HG02852 (cell line): ENCODE measurements around the gene RAB33A.
"Not testable (repeated sequence)": the region's sequence is repeated elsewhere in the genome, so short reads cannot be mapped to it uniquely, and the experiment has no call there.

Source experiments
- ATAC-seq: cut with Tn5 transposase; IDR thresholded peaks from one replicate; pipeline ENCODE4 v1.9.1; 2021; ENCODE audit warnings: mild to moderate bottlenecking, moderate library complexity; ENCODE audit not compliant: unreplicated experiment

RAB33A gene

GRCh38 chrX:130231184-130231583, 59.4 kb downstream of the RAB33A start:
- ATAC-seq: not testable (repeated sequence)
